GM10248 (cell line): Measurements from ENCODE around the gene FANCC.

Experiments
- CTCF ChIA-PET: fragments of 300-600 bp; sonication (Branson Sonifier 250); formaldehyde crosslinking; extraction: SDS; loops from one replicate; lab custom pipeline; 2021; ENCODE audit warnings: antibody characterized with exemption; lab: Yijun Ruan, JAX
- POLR2A ChIA-PET: fragments of 350-650 bp; sonication (Branson Sonifier 250); formaldehyde crosslinking; extraction: SDS; loops from one replicate; lab custom pipeline; 2020; ENCODE audit warnings: antibody characterized with exemption; lab: Yijun Ruan, JAX
- DNase-seq: peaks from one replicate; pipeline ENCODE4 v3.0.0; 2012; ENCODE audit errors: extremely low spot score
- CTCF ChIP-seq: IDR thresholded peaks from 2 replicates; pipeline ENCODE4 v1.5.1; 2012; ENCODE audit warnings: mild to moderate bottlenecking, low read depth; ENCODE audit errors: extremely low read depth, missing control alignments, control extremely low read depth

The FANCC gene

DNA sequence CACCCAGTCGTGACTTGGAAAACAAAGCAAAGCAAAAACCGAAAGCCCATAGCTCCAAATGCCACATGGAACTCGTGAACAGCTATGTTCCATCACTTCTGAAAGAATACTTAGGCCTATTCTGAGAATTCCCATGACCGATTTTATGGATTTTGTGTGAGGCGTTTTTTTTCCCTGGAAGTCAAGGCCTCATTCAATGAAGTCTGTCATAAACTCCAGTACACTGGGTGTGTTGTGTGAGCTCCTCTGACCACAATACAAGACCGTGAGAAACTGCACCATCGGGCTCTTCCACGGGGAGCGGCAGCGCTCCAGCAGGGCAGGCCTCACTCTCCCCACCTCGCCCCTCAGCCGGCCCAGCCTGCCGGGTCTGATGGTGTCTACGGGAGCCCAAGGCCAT is 209.5 kb downstream of the FANCC start:
- CTCF ChIA-PET: interaction anchor here (1.0 to 7.8 kb wide), 2 partner anchors 21 to 426 kb away, joined by 4 to 74 read pairs; no protein-coding TSS in a partner anchor
- no peak for DNase-seq
- TF ChIP-seq CTCF: no peak
- POLR2A ChIA-PET: no interaction called here

DNA sequence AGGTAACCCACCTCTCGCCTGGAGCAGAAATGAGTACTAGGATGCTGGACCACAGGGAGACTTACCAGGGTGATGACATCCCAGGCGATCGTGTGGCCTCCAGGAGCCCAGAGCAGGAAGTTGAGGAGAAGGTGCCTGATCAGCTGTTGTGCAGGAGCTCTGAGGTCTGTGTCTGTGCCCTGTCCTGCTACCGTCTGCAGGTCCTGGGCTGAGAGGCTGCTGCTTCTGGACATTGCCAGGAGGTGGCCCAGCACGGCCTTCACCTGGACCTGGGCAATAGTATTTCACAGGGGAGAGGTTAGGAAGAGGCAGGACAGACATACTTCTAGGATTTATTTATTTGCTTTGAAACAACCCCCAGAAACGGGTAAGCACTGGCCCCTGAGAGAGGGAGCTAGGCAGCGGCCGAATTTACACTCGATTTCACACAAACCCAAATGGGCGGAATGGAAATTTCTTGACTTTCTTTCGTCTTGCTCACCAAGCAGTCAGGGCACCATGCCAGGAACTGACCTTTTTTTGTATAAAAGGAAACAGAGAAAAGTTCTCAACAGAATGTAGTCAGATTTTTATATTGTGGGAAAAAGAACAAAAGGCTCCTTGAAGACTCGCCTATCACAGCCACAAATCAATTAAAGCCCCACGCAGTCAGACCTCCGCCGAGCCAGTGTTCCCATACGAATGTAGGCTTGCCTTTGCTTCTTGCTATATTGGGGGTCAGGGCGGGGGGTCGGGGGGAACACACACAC is 210.3 kb downstream of the FANCC start:
- ChIA-PET CTCF (interaction anchor here (1.0 to 7.8 kb wide), 2 partner anchors 22 to 426 kb away, joined by 4 to 74 read pairs; no protein-coding TSS in a partner anchor), POLR2A (no interaction called here)
- no peak for TF ChIP-seq CTCF
- no peak for DNase-seq

DNA sequence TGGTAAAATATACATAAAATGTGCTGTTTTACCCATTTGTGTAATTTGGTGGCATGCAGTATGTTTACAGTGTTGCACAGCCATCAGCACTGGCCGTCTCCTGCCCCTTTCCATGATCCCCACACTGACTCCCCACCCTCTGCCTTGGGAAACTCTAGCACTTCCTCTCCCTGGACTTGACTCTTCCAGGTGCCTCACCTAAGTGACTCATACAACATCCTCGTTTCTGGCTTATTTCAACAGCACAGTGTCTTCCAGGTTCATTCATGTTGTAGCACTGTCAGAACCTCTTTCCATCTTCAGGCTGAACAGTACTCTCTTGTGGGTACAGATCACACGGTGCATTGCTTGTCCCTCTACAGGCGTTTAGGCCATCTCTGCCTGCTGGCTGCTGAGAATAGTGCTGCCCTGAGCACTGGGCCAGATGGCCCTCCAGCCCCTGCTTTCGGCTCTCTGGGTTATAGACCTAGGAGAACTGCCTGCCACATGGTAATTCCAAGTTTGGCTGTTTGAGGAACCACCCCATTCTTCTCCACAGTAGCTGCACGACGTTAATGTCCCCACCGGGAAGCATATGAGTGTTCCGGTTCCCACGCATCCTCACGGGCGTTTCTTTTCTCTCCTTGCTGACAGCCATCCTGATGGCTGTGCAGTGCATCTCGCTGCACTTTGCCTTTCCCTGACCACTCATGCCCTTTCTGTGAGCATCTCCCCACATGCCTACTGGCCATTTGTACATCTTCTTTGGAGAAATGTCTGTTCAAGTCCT is 211.8 kb downstream of the FANCC start:
- TF ChIP-seq CTCF: no peak
- CTCF ChIA-PET: interaction anchor here (7.8 kb wide), 1 partner anchor 23 kb away, joined by 74 read pairs; no protein-coding TSS in a partner anchor
- DNase-seq: no peak
- POLR2A ChIA-PET: no interaction called here

DNA sequence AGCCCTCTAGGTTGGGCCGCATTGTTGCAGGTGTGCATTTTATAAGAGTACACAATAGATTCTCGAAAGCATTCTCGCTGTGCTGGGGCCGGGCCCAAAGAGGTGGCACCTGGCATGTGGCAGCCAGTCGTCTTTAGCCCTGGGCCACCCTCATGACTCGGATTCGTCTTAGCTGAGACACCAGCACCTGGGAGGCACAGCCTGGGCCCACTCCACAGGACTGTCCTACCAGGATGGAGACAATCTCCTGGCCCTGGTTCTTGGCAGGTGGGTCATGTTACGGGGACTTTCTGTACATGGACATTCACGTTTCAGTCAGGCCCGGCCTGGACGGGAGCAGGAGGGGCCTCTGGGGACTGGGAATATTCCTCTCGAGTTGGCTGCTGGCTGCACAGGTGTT is 212.5 kb downstream of the FANCC start:
- TF ChIP-seq CTCF: no peak
- DNase-seq: no peak
- POLR2A ChIA-PET: no interaction called here
- CTCF ChIA-PET: no interaction called here

DNA sequence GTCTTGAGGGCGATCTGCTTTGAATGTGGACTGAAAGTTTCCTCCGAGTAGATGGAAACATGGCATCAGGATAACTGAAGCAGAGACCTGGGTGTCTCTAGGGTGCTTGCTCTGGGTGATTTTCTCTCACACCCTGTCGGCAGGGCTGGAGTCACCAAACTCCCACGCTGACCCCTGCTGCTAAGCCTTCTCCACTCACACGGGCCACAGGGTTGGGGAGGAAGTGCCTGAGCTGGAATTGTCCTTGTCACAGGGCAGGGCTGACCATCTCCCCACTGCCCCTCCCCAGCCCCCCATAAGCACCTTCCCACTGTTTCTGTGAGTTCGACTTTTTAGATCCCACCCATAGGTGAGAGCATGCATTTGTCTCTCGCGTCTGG is 212.9 kb downstream of the FANCC start:
- CTCF ChIA-PET: no interaction called here
- TF ChIP-seq CTCF: no peak
- POLR2A ChIA-PET: no interaction called here
- no peak for DNase-seq

DNA sequence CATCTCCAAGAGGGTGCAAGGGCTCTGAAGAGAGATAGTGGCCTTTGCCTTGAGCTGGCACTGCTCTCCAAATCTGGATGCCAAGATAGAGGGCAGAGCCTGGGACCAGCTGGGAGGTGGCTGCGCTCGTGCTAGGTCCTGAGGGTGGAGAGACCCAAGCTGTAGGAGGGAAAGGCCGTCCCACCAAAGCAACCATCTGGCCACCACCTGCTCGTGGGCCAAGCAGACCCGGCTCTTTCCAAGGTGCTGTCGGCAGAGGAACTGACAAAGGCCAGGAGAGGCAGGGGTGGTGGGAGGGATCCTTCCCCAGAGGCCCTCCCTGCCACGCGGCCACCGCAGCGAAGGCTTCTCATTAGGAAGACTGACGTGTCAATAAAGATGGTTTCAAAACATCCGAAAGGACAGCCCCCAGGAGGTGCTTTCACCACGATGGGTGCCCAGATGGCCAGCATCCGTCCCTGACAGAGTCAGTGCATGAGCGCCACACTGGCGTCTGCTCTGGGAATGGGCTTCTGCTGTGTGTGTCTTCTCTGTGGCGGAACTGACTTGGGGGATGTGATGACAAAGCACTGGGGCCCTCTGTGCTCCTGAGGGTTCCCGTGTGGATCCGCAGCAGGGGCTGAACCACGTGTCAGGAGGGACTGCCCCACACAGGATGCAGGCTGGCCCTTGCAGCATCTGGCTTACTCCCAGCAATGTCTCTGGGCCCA is 213.5 kb downstream of the FANCC start:
- POLR2A ChIA-PET: no interaction called here
- CTCF ChIA-PET: no interaction called here
- no peak for TF ChIP-seq CTCF
- DNase-seq: no peak
